Thoracic aorta (tissue), 2 donors: Measurements from ENCODE around the gene CPNE7. TPM values are rescaled to one million over a fixed set of nuclear protein-coding genes. Genes with fewer than 3 reads are reported as not detected.

ENCODE experiments used
- ATAC-seq: fragments of 150-250 bp; one replicate; pipeline ENCODE4 v1.8.0; 2017; ENCODE audit warnings: low read depth; ENCODE audit not compliant: insufficient number of reproducible peaks, low FRiP score
- DNase-seq: peaks from one replicate; pipeline ENCODE4 v3.0.0-alpha.2; 2020; ENCODE audit warnings: low spot score
- H3K27ac ChIP-seq, 2 donors: fragments of 200-600 bp; sonication (generic); 1 replicate in 1 of 2; 2 replicates in 1 of 2; pipeline ENCODE4 v1.5.1; 2016; ENCODE audit warnings: mild to moderate bottlenecking in 2 of 2, moderate library complexity in 2 of 2
- H3K27me3 ChIP-seq: fragments of 200-600 bp; sonication (generic); replicated peaks from 2 replicates; pipeline ENCODE4 v1.6.0; 2016; ENCODE audit warnings: mild to moderate bottlenecking; ENCODE audit not compliant: insufficient read depth
- H3K36me3 ChIP-seq: fragments of 200-600 bp; sonication (generic); one replicate; pipeline ENCODE4 v1.5.1; 2016
- H3K4me1 ChIP-seq, 2 donors: fragments of 200-600 bp; sonication (generic); 1 replicate in 1 of 2; 2 replicates in 1 of 2; pipeline versions ENCODE4 v1.5.1 to v1.6.0; 2016; ENCODE audit warnings: low read depth in 2 of 2, mild to moderate bottlenecking in 1 of 2; ENCODE audit not compliant: control insufficient read depth in 1 of 2
- H3K4me3 ChIP-seq: fragments of 200-600 bp; sonication (generic); 2 replicates; pipeline ENCODE4 v1.5.1; 2016; ENCODE audit warnings: mild to moderate bottlenecking
- H3K9me3 ChIP-seq: fragments of 200-600 bp; sonication (generic); 2 replicates; pipeline ENCODE4 v1.5.1; 2016
- CTCF ChIP-seq: fragments of 200-600 bp; sonication (generic); IDR thresholded peaks from one replicate; pipeline ENCODE4 v1.5.1; 2019; ENCODE audit warnings: antibody characterized with exemption
- total RNA-seq, 2 donors: library from RNA; depleted of rRNA; stranded (reverse); fragments of >200 nt; gene quantifications; one replicate each; pipeline versions ENCODE4 v1.1.0 to v1.2.3, GENCODE V29; 2016

Gene CPNE7
- total RNA-seq, 2 donors from 2014 or later = not detected

GRCh38 chr16:89581861-89582563 lies 6.5 kb downstream of the CPNE7 start:
- H3K27ac ChIP-seq = no peak overlapping the region
- no peak for ATAC-seq

GRCh38 chr16:89582614-89583196 lies 7.1 kb downstream of the CPNE7 start:
- no peak for TF ChIP-seq CTCF
- Histone ChIP-seq H3K27me3 (no peaks in the 10 kb centered on the region), H3K4me3 (no peak overlapping the region), H3K9me3 (no peaks in the 10 kb centered on the region), H3K4me1 (no peaks in the 10 kb centered on the region), H3K36me3 (no peaks in the 10 kb centered on the region), H3K27ac (no peak overlapping the region)
- ATAC-seq (no peak), DNase-seq (no peak)

More at GRCh38 chr16:89581861-89582563, 6.5 kb downstream of the CPNE7 start:
- TF ChIP-seq CTCF = no peak
- no peaks in the 10 kb centered on the region for H3K36me3 ChIP-seq
- H3K4me3 ChIP-seq = no peak overlapping the region
- H3K27me3 ChIP-seq = no peaks in the 10 kb centered on the region
- no peaks in the 10 kb centered on the region for H3K9me3 ChIP-seq
- no peaks in the 10 kb centered on the region for H3K4me1 ChIP-seq
- no peak for DNase-seq

- Histone ChIP-seq H3K27me3 (no peaks in the 10 kb centered on the region), H3K4me3 (no peak overlapping the region), H3K36me3 (no peaks in the 10 kb centered on the region), H3K9me3 (no peaks in the 10 kb centered on the region), H3K4me1 (no peaks in the 10 kb centered on the region), H3K27ac (no peak overlapping the region)
- DNase-seq (no peak), ATAC-seq (no peak)
- TF ChIP-seq CTCF = no peak
Measured at GRCh38 chr16:89583197-89583894, 7.8 kb downstream of the CPNE7 start.

- Histone ChIP-seq H3K4me1 (no peaks in the 10 kb centered on the region), H3K36me3 (no peaks in the 10 kb centered on the region), H3K27me3 (no peaks in the 10 kb centered on the region), H3K9me3 (no peaks in the 10 kb centered on the region), H3K27ac (no peak overlapping the region), H3K4me3 (no peak overlapping the region)
- no peak for TF ChIP-seq CTCF
- DNase-seq = no peak
- ATAC-seq = no peak
Measured at GRCh38 chr16:89583895-89584644, 8.5 kb downstream of the CPNE7 start.
